K562 treated with DMSO at 1 percent for 48 hours (cell line): ENCODE measurements around the gene MBNL3. TPM values are rescaled to one million over a fixed set of nuclear protein-coding genes. Genes with fewer than 3 reads are reported as not detected.

Experiments
- total RNA-seq: library from RNA; unstranded; fragments of 300-600 nt; gene quantifications from 2 replicates; pipeline ENCODE4 v1.2.3, GENCODE V29; 2022; ENCODE audit warnings: low replicate concordance; ENCODE audit errors: extremely low read depth

Gene MBNL3, protein sequence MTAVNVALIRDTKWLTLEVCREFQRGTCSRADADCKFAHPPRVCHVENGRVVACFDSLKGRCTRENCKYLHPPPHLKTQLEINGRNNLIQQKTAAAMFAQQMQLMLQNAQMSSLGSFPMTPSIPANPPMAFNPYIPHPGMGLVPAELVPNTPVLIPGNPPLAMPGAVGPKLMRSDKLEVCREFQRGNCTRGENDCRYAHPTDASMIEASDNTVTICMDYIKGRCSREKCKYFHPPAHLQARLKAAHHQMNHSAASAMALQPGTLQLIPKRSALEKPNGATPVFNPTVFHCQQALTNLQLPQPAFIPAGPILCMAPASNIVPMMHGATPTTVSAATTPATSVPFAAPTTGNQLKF
- not detected in 2 replicates for total RNA-seq

DNA sequence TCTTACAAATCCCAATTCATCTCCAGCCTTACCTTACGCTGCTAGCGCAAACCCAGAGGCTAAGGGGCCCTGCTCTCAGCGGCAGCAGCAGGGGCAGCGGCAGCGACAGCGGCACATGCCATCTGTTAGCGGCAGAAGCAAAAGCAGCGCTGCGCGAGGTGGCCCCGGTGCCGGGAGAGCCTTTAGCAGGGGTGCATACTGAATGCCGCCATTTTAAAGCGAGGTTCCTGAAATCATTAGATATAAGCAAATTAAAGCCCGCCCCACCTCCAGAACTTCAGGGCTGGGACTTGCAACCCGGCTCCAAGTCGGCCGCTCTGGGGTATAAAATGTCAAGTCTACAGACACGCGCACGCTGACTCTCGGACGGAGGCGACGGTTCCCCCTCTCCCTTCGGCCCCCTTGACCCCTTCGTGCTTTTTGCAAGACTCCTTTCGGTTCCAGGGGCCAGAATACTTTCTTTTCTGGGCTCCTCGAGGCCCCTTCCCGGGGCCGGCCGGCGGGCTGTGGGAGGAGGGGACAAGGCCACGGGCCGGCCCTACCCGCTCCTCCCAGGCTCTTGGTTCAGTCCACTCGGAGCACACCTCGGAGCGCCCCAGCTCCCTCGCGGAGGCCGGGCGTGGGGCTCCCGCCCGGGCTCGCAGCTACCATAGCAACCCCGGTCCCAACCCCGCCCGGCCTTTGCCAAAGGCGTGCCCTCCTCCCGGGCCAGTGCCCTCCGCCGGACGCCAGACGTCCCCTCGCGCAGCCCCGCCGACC is at the start of gene MBNL3:
Gene MBNL3, minus strand, starts transcription at position 220 of the 759 bp plus-strand sequence. CDS start 49,427 bp downstream, outside the sequence.

